Activated CD4-positive, alpha-beta T cell treated with anti-CD3 and anti-CD28 coated beads for 48 hours (primary cell): ENCODE measurements around the gene KMT2C.

Experiments
- DNase-seq: peaks from one replicate; pipeline ENCODE4 v3.0.0-alpha.2; 2020

Gene KMT2C

DNA sequence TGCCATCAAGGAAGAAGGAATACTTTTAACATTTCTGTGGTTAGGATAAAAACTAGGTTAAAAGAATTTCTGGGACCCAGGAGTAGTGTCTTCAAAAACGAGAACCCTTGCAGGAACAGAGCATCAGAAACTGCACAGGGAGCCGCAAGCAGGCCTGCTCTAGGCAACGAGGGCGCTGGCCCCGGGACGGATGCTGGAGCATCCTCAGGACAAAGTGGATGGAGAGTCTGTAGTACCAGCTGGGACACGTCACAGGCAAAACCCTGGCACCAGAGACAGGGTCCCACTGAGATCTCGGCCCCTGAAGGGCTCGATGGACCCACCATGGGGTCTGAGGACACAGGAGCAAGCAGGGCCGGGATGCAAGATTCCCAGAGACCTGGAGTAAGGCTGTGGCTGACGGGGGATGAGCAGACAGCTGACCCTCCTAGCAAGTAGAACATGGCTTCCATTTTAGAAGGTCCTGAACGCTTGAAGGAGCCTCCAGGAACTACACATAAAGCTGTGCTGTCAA, 303.8 kb downstream of the KMT2C start:
- no peak for DNase-seq

GRCh38 chr7:152130658-152131590, 304.9 kb downstream of the KMT2C start:
- DNase-seq = no peak

DNA sequence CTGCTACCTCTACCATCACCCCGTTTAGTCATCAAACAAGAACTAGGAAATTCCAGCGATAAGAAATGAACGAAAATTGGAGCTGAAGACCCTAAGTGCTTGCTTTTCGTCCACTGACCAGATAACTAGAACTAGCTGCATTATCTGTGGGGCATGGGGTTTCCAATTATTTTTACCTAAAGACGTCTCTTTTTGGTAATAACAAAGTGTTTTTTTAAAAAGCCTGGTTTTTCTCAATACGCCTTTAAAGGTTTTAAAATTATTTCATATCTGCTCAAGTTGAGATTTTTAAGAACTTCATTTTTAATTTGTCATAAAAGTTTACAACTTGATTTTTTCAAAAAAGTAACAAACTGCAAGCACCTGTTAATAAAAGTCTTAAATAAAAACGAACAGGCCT, 306.1 kb downstream of the KMT2C start:
- no peak for DNase-seq

GRCh38 chr7:152128741-152129461, 306.9 kb downstream of the KMT2C start:
- no peak for DNase-seq

DNA sequence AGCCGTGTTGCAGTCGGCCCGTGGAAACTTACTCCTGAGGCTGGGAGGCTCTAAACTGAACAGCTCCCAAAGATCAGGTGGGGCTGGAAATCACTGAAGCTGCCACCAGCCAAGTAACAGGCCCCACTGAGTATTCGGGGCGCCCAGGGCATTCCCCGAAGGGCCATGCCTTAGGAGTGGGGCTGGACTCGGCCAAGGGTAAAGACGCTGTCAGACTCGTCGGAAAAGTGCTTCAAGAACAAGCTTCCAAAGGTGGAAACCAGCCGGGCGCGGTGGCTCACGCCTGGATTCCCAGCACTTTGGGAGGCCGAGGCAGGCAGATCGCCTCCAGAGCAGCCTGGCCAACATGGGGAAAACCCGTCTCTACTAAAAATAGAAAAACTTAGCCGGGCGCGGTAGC, 307.6 kb downstream of the KMT2C start:
- no peak for DNase-seq

DNA sequence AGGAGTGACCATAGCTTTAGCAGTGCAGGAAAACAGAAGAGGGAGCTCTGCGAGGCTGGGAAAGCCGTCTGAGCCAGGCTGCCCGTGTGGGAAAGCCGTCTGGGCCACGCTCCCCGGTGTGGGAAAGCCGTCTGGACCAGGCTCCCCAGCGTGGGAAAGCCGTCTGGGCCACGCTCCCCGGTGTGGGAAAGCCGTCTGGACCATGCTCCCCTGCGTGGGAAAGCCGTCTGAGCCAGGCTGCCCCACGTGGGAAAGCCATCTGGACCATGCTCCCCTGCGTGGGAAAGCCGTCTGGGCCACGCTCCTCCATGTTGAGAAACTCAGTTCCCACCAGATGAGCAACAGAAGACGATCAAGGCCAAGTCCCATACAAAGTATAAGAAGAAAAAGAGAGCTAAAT, 308.6 kb downstream of the KMT2C start:
- DNase-seq = no peak

GRCh38 chr7:152126741-152127140, 309.1 kb downstream of the KMT2C start:
- DNase-seq = no peak

DNA sequence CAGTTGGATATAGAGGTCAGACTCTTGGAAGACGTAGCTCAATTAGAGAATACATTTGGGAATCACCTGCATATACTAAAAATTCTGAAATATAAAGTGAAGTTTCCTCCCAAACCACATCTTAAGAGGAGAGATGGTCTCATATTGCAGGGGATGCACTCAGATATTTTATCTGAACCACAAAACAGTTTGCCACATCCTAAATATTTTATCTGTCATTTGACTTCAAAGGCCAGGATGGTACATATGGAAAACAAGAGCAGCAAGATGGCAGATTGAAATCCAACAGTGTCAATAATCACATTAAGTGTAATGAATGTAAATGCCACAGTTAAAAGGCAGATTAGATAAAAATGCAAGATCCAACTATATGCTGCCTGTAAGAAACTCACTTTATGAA, 313.3 kb downstream of the KMT2C start:
- DNase-seq = no peak

DNA sequence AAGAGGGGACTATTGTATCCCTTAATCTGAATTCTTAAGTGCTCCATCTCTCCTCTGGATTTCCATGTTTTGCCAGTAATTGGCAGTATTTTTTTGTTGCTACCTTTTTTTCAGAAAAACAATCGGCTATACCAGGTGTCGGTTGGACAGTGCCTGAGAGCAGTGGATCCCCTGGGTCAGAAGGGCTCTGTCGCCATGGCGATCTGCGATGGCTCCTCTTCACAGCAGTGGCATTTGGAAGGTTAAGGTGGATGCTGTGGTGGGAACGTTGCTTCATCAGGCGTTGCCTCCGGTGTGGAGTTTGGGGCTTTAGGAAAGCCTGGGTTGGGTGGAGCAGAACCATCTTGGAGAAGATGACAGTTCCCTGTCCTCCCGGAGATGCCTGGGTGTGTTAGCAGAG, 314.4 kb downstream of the KMT2C start:
- no peak for DNase-seq

GRCh38 chr7:152120776-152121175, 315.0 kb downstream of the KMT2C start:
- DNase-seq = no peak

DNA sequence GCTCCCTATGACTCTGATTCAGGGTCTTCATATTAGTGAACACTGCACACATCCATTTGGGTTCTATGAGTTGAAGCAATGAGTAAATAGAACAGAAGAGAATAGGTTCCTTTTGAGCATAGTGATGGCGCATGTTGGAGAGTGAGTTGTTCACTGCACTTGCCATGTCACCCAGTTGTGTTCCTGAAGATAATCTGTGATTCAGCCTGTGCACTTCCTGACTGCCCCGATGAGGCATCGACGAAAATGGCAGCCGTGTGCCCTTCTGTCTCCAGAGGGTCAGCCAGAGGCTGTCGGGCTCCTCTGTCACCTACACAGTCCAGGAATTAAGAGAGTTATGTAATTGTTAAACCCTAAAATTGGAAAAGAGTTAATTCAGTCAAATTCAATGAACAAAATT, 315.6 kb downstream of the KMT2C start:
- no peak for DNase-seq

- DNase-seq = no peak
These were observed 318.4 kb downstream of the KMT2C start for GRCh38 chr7:152117356-152117755.

DNA sequence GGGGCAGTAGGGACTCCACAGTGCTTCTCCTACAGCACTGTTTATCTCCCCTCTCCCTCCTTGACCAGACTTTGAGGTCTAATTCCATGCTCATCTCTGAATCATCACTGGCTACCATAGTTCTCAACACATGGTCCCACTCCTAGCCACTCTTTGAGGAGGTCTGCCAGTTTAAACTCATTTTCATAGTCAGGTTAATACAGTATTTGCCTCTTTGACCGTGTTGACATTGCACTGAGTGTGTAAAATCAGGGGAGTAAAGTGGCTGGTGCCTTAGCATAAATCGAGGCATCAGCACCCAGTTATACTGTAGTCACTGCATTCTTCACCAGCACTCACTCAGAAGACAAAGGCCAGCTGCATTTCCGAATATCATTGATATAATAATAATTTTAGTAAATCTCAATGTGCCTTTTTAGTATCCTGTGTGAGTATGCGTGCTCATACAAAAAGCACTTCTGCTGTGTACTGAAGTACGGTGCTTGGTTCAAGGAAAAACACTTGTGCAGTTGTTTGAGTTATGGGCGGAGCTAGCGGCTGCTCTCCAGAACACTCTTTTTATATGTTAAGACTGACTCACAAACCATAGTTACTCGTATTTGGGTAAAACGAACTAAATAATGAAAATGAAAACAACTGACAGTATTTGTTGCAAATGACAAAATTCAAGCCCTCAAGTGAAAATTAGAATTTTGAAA, 320.6 kb downstream of the KMT2C start:
- DNase-seq = no peak

- no peak for DNase-seq
These were observed 323.0 kb downstream of the KMT2C start for GRCh38 chr7:152112829-152113228.

- no peak for DNase-seq
These were observed 327.4 kb downstream of the KMT2C start for GRCh38 chr7:152108359-152108758.

GRCh38 chr7:152107945-152108344, 327.9 kb downstream of the KMT2C start:
- DNase-seq = no peak

GRCh38 chr7:152106990-152107389, 328.8 kb downstream of the KMT2C start:
- no peak for DNase-seq

GRCh38 chr7:152105205-152105604, 330.6 kb downstream of the KMT2C start:
- DNase-seq = no peak

GRCh38 chr7:152103691-152104090, 332.1 kb downstream of the KMT2C start:
- DNase-seq = no peak

DNA sequence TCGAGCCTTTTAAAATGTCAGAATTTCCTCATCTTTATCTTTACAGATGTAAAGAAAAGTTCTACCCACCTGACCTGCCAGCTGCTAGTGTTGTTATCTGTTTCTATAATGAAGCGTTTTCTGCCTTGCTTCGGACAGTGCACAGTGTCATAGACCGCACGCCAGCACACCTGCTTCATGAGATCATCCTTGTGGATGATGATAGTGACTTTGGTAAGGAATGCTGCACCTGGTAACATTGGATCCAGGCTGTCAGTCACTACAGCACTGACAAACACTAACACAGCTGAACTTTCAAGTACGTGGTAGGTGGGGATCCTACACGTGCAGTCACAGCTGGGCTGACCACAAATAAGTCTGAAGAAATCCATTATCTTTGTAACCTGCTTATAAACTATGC, 332.7 kb downstream of the KMT2C start:
- no peak for DNase-seq

DNA sequence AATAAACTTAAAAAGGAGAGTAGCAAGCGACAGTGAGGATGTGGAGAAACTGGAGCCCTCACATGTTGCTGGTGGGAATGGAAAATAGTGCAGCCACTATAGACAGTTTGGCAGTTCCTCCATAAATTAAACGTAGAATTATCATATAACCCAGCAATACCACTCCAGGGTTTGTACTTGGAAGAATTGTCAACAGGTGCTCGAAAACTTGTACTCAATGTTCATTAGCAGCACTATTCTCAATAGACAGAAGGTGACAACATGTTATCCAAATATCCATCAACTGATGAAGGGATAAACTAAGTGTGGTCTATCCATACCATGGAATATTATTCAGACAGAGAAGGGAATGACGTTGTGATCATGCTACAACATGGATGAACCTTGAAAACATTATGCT, 338.5 kb downstream of the KMT2C start:
- no peak for DNase-seq

GRCh38 chr7:152095771-152096170, 340.0 kb downstream of the KMT2C start:
- DNase-seq = no peak

GRCh38 chr7:152093717-152094116, 342.1 kb downstream of the KMT2C start:
- DNase-seq = no peak
